Stimulated activated CD4-positive, alpha-beta T cell treated with anti-CD3 and anti-CD28 coated beads, Interleukin-1b, Interleukin-23, amount 100 ng/mL, for 1 hour (primary cell): ENCODE measurements around the gene METTL9.
A peak's percentile ranks its signal among the peaks of the same experiment; 100 is the strongest.
"Not testable (repeated sequence)": the region's sequence is repeated elsewhere in the genome, so short reads cannot be mapped to it uniquely, and the experiment has no call there.

Experiments used
- DNase-seq, 2 donors: peaks; one replicate each; pipeline ENCODE4 v3.0.0-alpha.2; 2020; ENCODE audit warnings: low read depth in 2 of 2

METTL9 gene

GRCh38 chr16:21635694-21636093, 36.3 kb downstream of the METTL9 start:
- DNase-seq = not testable (repeated sequence)

GRCh38 chr16:21637032-21637968, 37.9 kb downstream of the METTL9 start:
- DNase-seq = no peak

GRCh38 chr16:21638573-21638975, 39.2 kb downstream of the METTL9 start:
- no peak for DNase-seq

- DNase-seq = no peak
These were observed 40.1 kb downstream of the METTL9 start for GRCh38 chr16:21639493-21639892.

GRCh38 chr16:21641916-21642315, 42.5 kb downstream of the METTL9 start:
- no peak for DNase-seq

- no peak for DNase-seq
These were observed 43.5 kb downstream of the METTL9 start for GRCh38 chr16:21642861-21643260.

- no peak for DNase-seq
These were observed 44.4 kb downstream of the METTL9 start for GRCh38 chr16:21643785-21644184.

GRCh38 chr16:21644674-21645073, 45.3 kb downstream of the METTL9 start:
- DNase-seq = no peak

- DNase-seq = no peak
These were observed 45.9 kb downstream of the METTL9 start for GRCh38 chr16:21645261-21645721.

GRCh38 chr16:21646091-21646490, 46.7 kb downstream of the METTL9 start:
- no peak for DNase-seq

- peak; percentile 19 to 34 for DNase-seq
These were observed 47.6 kb downstream of the METTL9 start for GRCh38 chr16:21646721-21647561.

GRCh38 chr16:21647562-21648164, 48.3 kb downstream of the METTL9 start:
- DNase-seq = no peak

GRCh38 chr16:21649826-21650406, 50.5 kb downstream of the METTL9 start:
- DNase-seq = not testable (repeated sequence)

- no peak for DNase-seq
These were observed 51.1 kb downstream of the METTL9 start for GRCh38 chr16:21650521-21650920.

GRCh38 chr16:21651515-21651914, 52.1 kb downstream of the METTL9 start:
- DNase-seq = no peak

GRCh38 chr16:21652453-21652852, 53.1 kb downstream of the METTL9 start, which contains the start of gene IGSF6:
TSS of gene IGSF6 (minus strand) at chr16:21652608. CDS start at chr16:21652598, 10 bp downstream.
- DNase-seq = no peak

GRCh38 chr16:21653571-21653970, 54.2 kb downstream of the METTL9 start:
- no peak for DNase-seq

GRCh38 chr16:21654466-21654865, 55.1 kb downstream of the METTL9 start:
- DNase-seq = no peak

- no peak for DNase-seq
These were observed 55.5 kb downstream of the METTL9 start for GRCh38 chr16:21654881-21655280.

GRCh38 chr16:21656795-21657768, 57.7 kb downstream of the METTL9 start:
- DNase-seq = peak in 1 of 2 donors; percentile 7
